HG02870 (cell line): ENCODE measurements around the gene WDR55.
"Not testable (repeated sequence)": the region's sequence is repeated elsewhere in the genome, so short reads cannot be mapped to it uniquely, and the experiment has no call there.

ENCODE experiments used
- ATAC-seq: cut with Tn5 transposase; IDR thresholded peaks from one replicate; pipeline ENCODE4 v1.9.1; 2021; ENCODE audit warnings: mild to moderate bottlenecking, moderate library complexity; ENCODE audit not compliant: unreplicated experiment

WDR55 gene

GRCh38 chr5:140664359-140665119 is at the start of gene WDR55:
TSS of gene WDR55 (plus strand) at chr5:140664904. CDS start at chr5:140664913, 9 bp downstream.
- peak; percentile 95 for ATAC-seq

- ATAC-seq: no peak
Measured at GRCh38 chr5:140622301-140622700, 42.4 kb upstream of the WDR55 start.

GRCh38 chr5:140623061-140623460 is 41.6 kb upstream of the WDR55 start:
- ATAC-seq: not testable (repeated sequence)

- ATAC-seq: not testable (repeated sequence)
Measured at GRCh38 chr5:140624886-140625285, 39.8 kb upstream of the WDR55 start.

- ATAC-seq: no peak
Measured at GRCh38 chr5:140627972-140628371, 36.7 kb upstream of the WDR55 start.

- ATAC-seq: no peak
Measured at GRCh38 chr5:140628711-140629110, 36.0 kb upstream of the WDR55 start.

- ATAC-seq: no peak
Measured at GRCh38 chr5:140630292-140631035, 34.2 kb upstream of the WDR55 start.

- ATAC-seq: no peak
Measured at GRCh38 chr5:140631036-140631417, 33.7 kb upstream of the WDR55 start.

- ATAC-seq: peak; percentile 44
Measured at GRCh38 chr5:140631831-140632365, 32.8 kb upstream of the WDR55 start.

- ATAC-seq: peak; percentile 58
Measured at GRCh38 chr5:140632366-140633020, 32.2 kb upstream of the WDR55 start.

GRCh38 chr5:140633021-140633471 is 31.7 kb upstream of the WDR55 start, which contains the start of gene CD14:
TSS of gene CD14 (minus strand) at chr5:140633175. CDS start at chr5:140633071, 104 bp downstream.
- ATAC-seq: no peak

- no peak for ATAC-seq
Measured at GRCh38 chr5:140633501-140633900, 31.2 kb upstream of the WDR55 start.

GRCh38 chr5:140634103-140634502 is 30.6 kb upstream of the WDR55 start:
- ATAC-seq: no peak

- ATAC-seq: no peak
Measured at GRCh38 chr5:140635291-140636257, 29.1 kb upstream of the WDR55 start.

GRCh38 chr5:140637371-140638100 is 27.2 kb upstream of the WDR55 start:
- no peak for ATAC-seq

- ATAC-seq: not testable (repeated sequence)
Measured at GRCh38 chr5:140638898-140639147, 25.9 kb upstream of the WDR55 start.

- ATAC-seq: peak; percentile 86
Measured at GRCh38 chr5:140639148-140639981, 25.3 kb upstream of the WDR55 start, which contains the start of gene TMCO6. TSS of gene TMCO6 (plus strand) at chr5:140639451. CDS start at chr5:140639528, 77 bp downstream.

GRCh38 chr5:140641716-140642115 is 23.0 kb upstream of the WDR55 start:
- ATAC-seq: no peak

GRCh38 chr5:140642718-140643117 is 22.0 kb upstream of the WDR55 start:
- ATAC-seq: no peak
